H1 (cell line): ENCODE measurements around the gene PUS3. TPM values are rescaled to one million over a fixed set of nuclear protein-coding genes. Genes with fewer than 3 reads are reported as not detected.

Experiments used
- CTCF ChIA-PET: fragments of 300-600 bp; sonication (Branson Sonifier 250); formaldehyde crosslinking; loops from one replicate; lab custom pipeline; 2021; ENCODE audit not compliant: partially characterized antibody; lab: Charles Lee
- POLR2A ChIA-PET: fragments of 300-600 bp; sonication (Branson Sonifier 250); formaldehyde crosslinking; loops from one replicate; lab custom pipeline; 2021; ENCODE audit warnings: inconsistent platforms; ENCODE audit not compliant: partially characterized antibody; lab: Charles Lee
- DNase-seq, 2 experiments: peaks; one replicate each; pipeline versions ENCODE4 v3.0.0 to v3.0.0-alpha.2; 2010 to 2022; ENCODE audit warnings: low spot score in 2 of 2, low read depth in 1 of 2, mixed read lengths in 1 of 2
- FAIRE-seq: peaks from 2 replicates; lab custom pipeline; 2011; peaks lifted over from hg19 to GRCh38; lab: Jason Lieb, UNC
- H2AFZ ChIP-seq: 2 replicates; pipeline ENCODE4 v1.8.1; 2012; ENCODE audit warnings: low read length, inconsistent platforms
- H2AK5ac ChIP-seq: 2 replicates; pipeline ENCODE4 v1.6.1; 2013; ENCODE audit warnings: low read depth, low read length
- H2BK120ac ChIP-seq: replicated peaks from 2 replicates; pipeline ENCODE3; 2013; ENCODE audit warnings: low read depth, low read length, inconsistent platforms
- H2BK12ac ChIP-seq: 2 replicates; pipeline ENCODE4 v1.6.1; 2013; ENCODE audit warnings: low read depth, low read length
- H2BK15ac ChIP-seq: 2 replicates; pipeline ENCODE4 v1.6.1; 2013; ENCODE audit warnings: low read length
- H2BK20ac ChIP-seq: 2 replicates; pipeline ENCODE4 v1.6.1; 2013; ENCODE audit warnings: low read length
- H2BK5ac ChIP-seq: 2 replicates; pipeline ENCODE4 v1.6.1; 2013; ENCODE audit warnings: low read depth, low read length
- H3K14ac ChIP-seq: 2 replicates; pipeline ENCODE4 v1.6.1; 2013; ENCODE audit warnings: inconsistent platforms; ENCODE audit not compliant: insufficient read length
- H3K18ac ChIP-seq: 2 replicates; pipeline ENCODE4 v1.6.1; 2013; ENCODE audit warnings: low read length; ENCODE audit errors: extremely low read depth
- H3K23ac ChIP-seq: 2 replicates; pipeline ENCODE4 v1.6.1; 2013; ENCODE audit warnings: inconsistent platforms; ENCODE audit not compliant: insufficient read length
- H3K23me2 ChIP-seq: 2 replicates; pipeline ENCODE4 v1.6.1; 2013; ENCODE audit warnings: low read depth, low read length
- H3K27ac ChIP-seq: 2 replicates; pipeline ENCODE4 v1.6.1; 2011; ENCODE audit warnings: low read depth, low read length, inconsistent platforms
- H3K27me3 ChIP-seq, 4 experiments: replicated peaks in 1 of 4; 1 replicate in 1 of 4; 2 replicates in 3 of 4; pipeline versions ENCODE4 v1.6.1 to v1.8.1; 2011 to 2013; ENCODE audit warnings: low read length in 3 of 4, mild to moderate bottlenecking in 3 of 4, inconsistent platforms in 2 of 4, mixed read lengths in 2 of 4, moderate library complexity in 1 of 4; ENCODE audit not compliant: control insufficient read depth in 3 of 4, insufficient read depth in 3 of 4; ENCODE audit errors: extremely low read depth in 1 of 4
- H3K36me3 ChIP-seq, 4 experiments: 2 replicates each; pipeline versions ENCODE4 v1.6.1 to v1.8.1; 2011 to 2013; ENCODE audit warnings: mild to moderate bottlenecking in 4 of 4, low read length in 3 of 4, moderate library complexity in 2 of 4, control low read depth in 1 of 4, inconsistent platforms in 1 of 4; ENCODE audit not compliant: insufficient read depth in 4 of 4, control insufficient read depth in 2 of 4
- H3K4ac ChIP-seq: replicated peaks from 2 replicates; pipeline ENCODE3; 2013; ENCODE audit warnings: low read length, low read depth, mixed read lengths, inconsistent platforms; ENCODE audit not compliant: insufficient read length
- H3K4me1 ChIP-seq, 4 experiments: replicated peaks in 1 of 4; 1 replicate in 1 of 4; 2 replicates in 3 of 4; pipeline versions ENCODE4 v1.6.1 to v1.8.1; 2011 to 2013; ENCODE audit warnings: low read length in 3 of 4, inconsistent platforms in 2 of 4, mixed read lengths in 1 of 4; ENCODE audit not compliant: insufficient read depth in 4 of 4, control insufficient read depth in 3 of 4
- H3K4me2 ChIP-seq, 2 experiments: 2 replicates each; pipeline versions ENCODE4 v1.6.1 to v1.8.1; 2011 to 2013; ENCODE audit warnings: low read depth in 2 of 2, low read length in 2 of 2, control low read depth in 1 of 2, inconsistent platforms in 1 of 2, mild to moderate bottlenecking in 1 of 2; ENCODE audit not compliant: insufficient read depth in 1 of 2
- H3K4me3 ChIP-seq, 4 experiments: fragments of 200-600, 300-600 bp in 1 of 4; sonication (generic), shearing (Covaris generic), sonication (Bioruptor Twin) in 1 of 4; 2 replicates each; pipeline versions ENCODE4 v1.5.1 to v1.8.1; 2011 to 2016; ENCODE audit warnings: low read length in 4 of 4, low read depth in 3 of 4, control low read depth in 2 of 4, inconsistent platforms in 2 of 4, mild to moderate bottlenecking in 2 of 4, mixed read lengths in 1 of 4, moderate library complexity in 1 of 4; ENCODE audit not compliant: insufficient read depth in 2 of 4; ENCODE audit errors: extremely low read depth in 1 of 4
- H3K56ac ChIP-seq: replicated peaks from 2 replicates; pipeline ENCODE3; 2013; ENCODE audit warnings: low read depth, mild to moderate bottlenecking, mixed read lengths, low read length, inconsistent platforms; ENCODE audit not compliant: insufficient read length
- H3K79me1 ChIP-seq: 2 replicates; pipeline ENCODE4 v1.6.1; 2013; ENCODE audit warnings: low read depth, low read length, control low read depth
- H3K79me2 ChIP-seq, 2 experiments: 2 replicates each; pipeline versions ENCODE4 v1.6.1 to v1.8.1; 2012 to 2013; ENCODE audit warnings: low read length in 2 of 2, mild to moderate bottlenecking in 2 of 2, inconsistent platforms in 1 of 2; ENCODE audit not compliant: insufficient read depth in 2 of 2, control insufficient read depth in 1 of 2
- H3K9ac ChIP-seq, 4 experiments: replicated peaks in 1 of 4; 1 replicate in 1 of 4; 2 replicates in 3 of 4; pipeline versions ENCODE4 v1.6.1 to v1.8.1; 2011 to 2013; ENCODE audit warnings: low read depth in 3 of 4, low read length in 3 of 4, control low read depth in 2 of 4, mild to moderate bottlenecking in 2 of 4, moderate library complexity in 2 of 4, inconsistent platforms in 1 of 4; ENCODE audit errors: extremely low read depth in 1 of 4
- H3K9me3 ChIP-seq, 2 experiments: 2 replicates each; pipeline versions ENCODE4 v1.6.1 to v1.8.1; 2012 to 2013; ENCODE audit warnings: mild to moderate bottlenecking in 2 of 2, moderate library complexity in 2 of 2, control low read depth in 1 of 2, inconsistent platforms in 1 of 2, low read depth in 1 of 2, low read length in 1 of 2, mixed read lengths in 1 of 2; ENCODE audit not compliant: insufficient read depth in 2 of 2
- H4K20me1 ChIP-seq, 2 experiments: replicated peaks in 1 of 2; 2 replicates each; pipeline versions ENCODE3 to v1.8.1; 2011 to 2013; ENCODE audit warnings: inconsistent platforms in 2 of 2, low read length in 2 of 2, mild to moderate bottlenecking in 1 of 2; ENCODE audit not compliant: insufficient read depth in 2 of 2, control insufficient read depth in 1 of 2
- H4K5ac ChIP-seq: 2 replicates; pipeline ENCODE4 v1.6.1; 2013; ENCODE audit warnings: low read length, low read depth, mixed read lengths, inconsistent platforms; ENCODE audit not compliant: insufficient read length
- H4K8ac ChIP-seq: 2 replicates; pipeline ENCODE4 v1.8.0; 2013; ENCODE audit warnings: mild to moderate bottlenecking, moderate library complexity, low read length, inconsistent platforms; ENCODE audit not compliant: insufficient read depth; ENCODE audit errors: extremely low read depth
- H4K91ac ChIP-seq: replicated peaks from 2 replicates; pipeline ENCODE3; 2013; ENCODE audit warnings: low read length, mixed read lengths, inconsistent platforms; ENCODE audit not compliant: insufficient read length
- MAFK ChIP-seq: IDR thresholded peaks from 2 replicates; pipeline ENCODE4 v1.6.1; 2012; ENCODE audit warnings: low read depth, mild to moderate bottlenecking, improper control_type of control experiment, low read length
- POU5F1 ChIP-seq: IDR thresholded peaks from 2 replicates; pipeline ENCODE4 v1.6.1; 2011; ENCODE audit warnings: low read depth, mild to moderate bottlenecking, low read length, moderate library complexity
- RFX5 ChIP-seq: IDR thresholded peaks from 2 replicates; pipeline ENCODE4 v1.6.1; 2011; ENCODE audit warnings: low read depth, low read length, improper control_type of control experiment, borderline replicate concordance
- RXRA ChIP-seq: IDR thresholded peaks from 2 replicates; pipeline ENCODE4 v1.6.1; 2011; ENCODE audit warnings: low read depth, mild to moderate bottlenecking, low read length, moderate library complexity; ENCODE audit not compliant: insufficient read depth
- SAP30 ChIP-seq: fragments of 300-600 bp; sonication (generic); IDR thresholded peaks from 2 replicates; pipeline ENCODE4 v1.7.1; 2012; ENCODE audit warnings: low read length, moderate library complexity, mild to moderate bottlenecking, inconsistent platforms; ENCODE audit not compliant: insufficient read depth, insufficient replicate concordance
- SIX5 ChIP-seq: IDR thresholded peaks from 2 replicates; pipeline ENCODE4 v1.6.1; 2011; ENCODE audit warnings: mild to moderate bottlenecking, low read depth, low read length
- SP4 ChIP-seq: IDR thresholded peaks from 2 replicates; pipeline ENCODE4 v1.6.1; 2012; ENCODE audit warnings: low read length, inconsistent platforms
- TAF7 ChIP-seq: optimal IDR thresholded peaks from 2 replicates; pipeline ENCODE3; 2011; ENCODE audit warnings: low read depth, mild to moderate bottlenecking, inconsistent platforms, low read length, moderate library complexity, borderline replicate concordance
- YY1 ChIP-seq: IDR thresholded peaks from 2 replicates; pipeline ENCODE4 v1.6.1; 2011; ENCODE audit warnings: low read depth, mild to moderate bottlenecking, low read length
- WGBS, 2 experiments: shearing (Covaris generic) in 1 of 2; methylation state at CpG; one replicate each; pipeline versions ENCODE4 v1.1.6 to v1.1.7; 2013 to 2015; ENCODE audit warnings: low lambda C conversion rate in 2 of 2, mixed read lengths in 2 of 2, inconsistent platforms in 1 of 2, low coverage in 1 of 2, missing lambda C conversion rate in 1 of 2; ENCODE audit not compliant: insufficient replicate concordance in 2 of 2, insufficient coverage in 1 of 2, insufficient read length in 1 of 2; ENCODE audit errors: extremely low coverage in 1 of 2, missing lambda C conversion rate in 1 of 2; 5-methylcytosine and 5-hydroxymethylcytosine counted together
- polyA plus RNA-seq, 7 experiments: library from polyadenylated mRNA; depleted of rRNA in 3 of 7; stranded (reverse) in 5 of 7; unstranded in 2 of 7; fragments of >200 nt in 5 of 7; fragments of 200-250 nt in 2 of 7; gene quantifications; 1 replicate in 5 of 7; 2 replicates in 1 of 7; 4 replicates in 1 of 7; pipeline versions ENCODE4 v1.2.1 to v1.2.3, GENCODE V29; 2011 to 2013; ENCODE audit warnings: missing spikeins in 2 of 7, mixed read lengths in 2 of 7
- total RNA-seq: library from RNA; stranded (reverse); fragmentation: NEBNext Ultra II Directional; extraction: Animal tissue kit (Norgen Biotek cat#: 25700); gene quantifications from 2 replicates; pipeline ENCODE4 v1.2.1, GENCODE V29; 2021
- TF ChIP-seq, protein P1 (sequence below): IDR thresholded peaks from 2 replicates; pipeline ENCODE4 v1.6.1; 2012; ENCODE audit warnings: low read length, inconsistent platforms
- TF ChIP-seq, protein P2 (sequence below): IDR thresholded peaks from 2 replicates; pipeline ENCODE4 v1.6.1; 2011; ENCODE audit warnings: low read depth, mild to moderate bottlenecking, low read length; ENCODE audit not compliant: insufficient read depth

The PUS3 gene
- total and polyA plus RNA-seq, 2 of the 8 experiments (the other 6 are each of a cell fraction or from before 2014, with no cell fraction given): 8.7 to 22.6 TPM

DNA sequence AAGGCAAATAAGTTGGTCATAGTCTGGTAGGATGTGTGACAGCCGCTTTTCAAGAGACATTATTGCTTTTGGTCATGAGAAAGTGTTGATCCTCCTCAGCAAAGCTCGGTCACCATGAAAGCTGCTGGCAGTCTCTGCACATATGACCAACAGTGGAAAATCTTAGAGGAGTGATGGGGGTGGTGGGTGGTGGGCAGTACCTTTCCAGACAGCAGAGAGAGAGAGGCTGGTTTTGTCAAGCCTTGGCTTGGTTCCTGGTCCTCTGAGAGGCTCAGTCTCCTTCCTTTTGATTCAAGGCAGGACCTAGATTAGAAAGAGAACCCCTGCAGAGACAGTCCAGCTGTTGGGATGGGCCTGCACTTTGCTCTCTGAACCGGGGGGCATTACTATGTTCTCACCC, 22.8 kb upstream of the PUS3 start:
- no peak overlapping the region for H3K14ac ChIP-seq
- H3K23me2 ChIP-seq: no peaks in the 10 kb centered on the region
- ChIA-PET CTCF (interaction anchor here (0.5 to 5.8 kb wide), 7 partner anchors 12 to 703 kb away, joined by 3 to 118 read pairs (median 10); no protein-coding TSS in a partner anchor), POLR2A (interaction anchor here (0.6 to 1.2 kb wide), 3 partner anchors 17 to 264 kb away, joined by 3 read pairs; no protein-coding TSS in a partner anchor)
- H3K4me2 ChIP-seq: no peak overlapping the region
- H3K56ac ChIP-seq: no peak overlapping the region
- no peak overlapping the region for H2BK120ac ChIP-seq
- no peak overlapping the region for H3K23ac ChIP-seq
- no peak overlapping the region for H2BK20ac ChIP-seq
- no peak overlapping the region for H2AK5ac ChIP-seq
- H4K8ac ChIP-seq: no peak overlapping the region
- H2BK12ac ChIP-seq: no peak overlapping the region
- no peaks in the 10 kb centered on the region for H4K20me1 ChIP-seq
- H3K36me3 ChIP-seq: no peaks in the 10 kb centered on the region
- no peaks in the 10 kb centered on the region for H3K79me2 ChIP-seq
- 84% methylated on average over 3 of the region's 3 CpGs; no CpG with 5 or more reads in 1 of the 2 experiments for WGBS, 2 experiments
- H3K79me1 ChIP-seq: no peaks in the 10 kb centered on the region
- no peak overlapping the region for H3K27ac ChIP-seq
- no peaks in the 10 kb centered on the region; a peak in 3 of 7 replicates for H3K4me1 ChIP-seq
- no peaks in the 10 kb centered on the region for H3K9me3 ChIP-seq
- no peak overlapping the region for H3K9ac ChIP-seq
- no peak overlapping the region for H3K4ac ChIP-seq
- H4K91ac ChIP-seq: no peak overlapping the region
- H2BK15ac ChIP-seq: no peak overlapping the region
- H3K4me3 ChIP-seq: no peak overlapping the region
- no peak overlapping the region for H3K18ac ChIP-seq
- DNase-seq (no peak), FAIRE-seq (no peak)
- H2AFZ ChIP-seq: no peak overlapping the region
- H2BK5ac ChIP-seq: no peak overlapping the region
- no peaks in the 10 kb centered on the region for H3K27me3 ChIP-seq
- no peak overlapping the region for H4K5ac ChIP-seq
- no peak for TF ChIP-seq MAFK
- TF ChIP-seq RFX5: no peak
- TF ChIP-seq RXRA: no peak
- TF ChIP-seq SIX5: no peak
- TF ChIP-seq YY1: no peak
- TF ChIP-seq POU5F1: no peak
- TF ChIP-seq, protein P1, sequence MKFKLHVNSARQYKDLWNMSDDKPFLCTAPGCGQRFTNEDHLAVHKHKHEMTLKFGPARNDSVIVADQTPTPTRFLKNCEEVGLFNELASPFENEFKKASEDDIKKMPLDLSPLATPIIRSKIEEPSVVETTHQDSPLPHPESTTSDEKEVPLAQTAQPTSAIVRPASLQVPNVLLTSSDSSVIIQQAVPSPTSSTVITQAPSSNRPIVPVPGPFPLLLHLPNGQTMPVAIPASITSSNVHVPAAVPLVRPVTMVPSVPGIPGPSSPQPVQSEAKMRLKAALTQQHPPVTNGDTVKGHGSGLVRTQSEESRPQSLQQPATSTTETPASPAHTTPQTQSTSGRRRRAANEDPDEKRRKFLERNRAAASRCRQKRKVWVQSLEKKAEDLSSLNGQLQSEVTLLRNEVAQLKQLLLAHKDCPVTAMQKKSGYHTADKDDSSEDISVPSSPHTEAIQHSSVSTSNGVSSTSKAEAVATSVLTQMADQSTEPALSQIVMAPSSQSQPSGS: no peak
- no peak for TF ChIP-seq SAP30
- no peak for TF ChIP-seq TAF7
- no peak for TF ChIP-seq SP4
- TF ChIP-seq, protein P2, sequence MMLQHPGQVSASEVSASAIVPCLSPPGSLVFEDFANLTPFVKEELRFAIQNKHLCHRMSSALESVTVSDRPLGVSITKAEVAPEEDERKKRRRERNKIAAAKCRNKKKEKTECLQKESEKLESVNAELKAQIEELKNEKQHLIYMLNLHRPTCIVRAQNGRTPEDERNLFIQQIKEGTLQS: no peak
